Gastroesophageal sphincter (tissue), 3 donors: ENCODE measurements around the gene CASK.

Source experiments
- CTCF ChIP-seq, 4 experiments: fragments of 200-600 bp in 2 of 4; fragments of 450-650 bp in 2 of 4; sonication (generic) in 1 of 4; IDR thresholded peaks; one replicate each; pipeline ENCODE4 v1.5.1; 2017 to 2019; ENCODE audit warnings: antibody characterized with exemption in 4 of 4, mild to moderate bottlenecking in 2 of 4, moderate library complexity in 2 of 4
- EP300 ChIP-seq: sonication (generic); formaldehyde crosslinking; IDR thresholded peaks from one replicate; pipeline ENCODE4 v1.6.1; 2017; ENCODE audit warnings: antibody characterized with exemption, mild to moderate bottlenecking
- POLR2A ChIP-seq, 2 donors: fragments of 450-650 bp; IDR thresholded peaks; one replicate each; pipeline ENCODE4 v1.6.1; 2017; ENCODE audit warnings: antibody characterized with exemption in 2 of 2, mild to moderate bottlenecking in 2 of 2, moderate library complexity in 1 of 2
- POLR2AphosphoS5 ChIP-seq: sonication (generic); formaldehyde crosslinking; IDR thresholded peaks from one replicate; pipeline ENCODE4 v1.6.1; 2017; ENCODE audit warnings: antibody characterized with exemption

- TF ChIP-seq CTCF (IDR thresholded peaks at IDR 0.05) = peak in 1 of 4 experiments; percentile 46
- TF ChIP-seq EP300 = no peak
- no peak for TF ChIP-seq POLR2A (IDR thresholded peaks at IDR 0.05)
- TF ChIP-seq POLR2AphosphoS5 = no peak
These were observed 188.8 kb downstream of the CASK start for GRCh38 chrX:41734530-41734929.
